NCI-H1436 treated with DMSO at 0.1 percent for 48 hours (cell line): ENCODE data around the gene NR1H4.
A peak's percentile ranks its signal among the peaks of the same experiment; 100 is the strongest.
"Not testable (repeated sequence)": the region's sequence is repeated elsewhere in the genome, so short reads cannot be mapped to it uniquely, and the experiment has no call there.

Experiments
- DNase-seq: peaks from one replicate; lab custom pipeline; 2025; lab: John Stamatoyannopoulos, UW

NR1H4 gene

DNA sequence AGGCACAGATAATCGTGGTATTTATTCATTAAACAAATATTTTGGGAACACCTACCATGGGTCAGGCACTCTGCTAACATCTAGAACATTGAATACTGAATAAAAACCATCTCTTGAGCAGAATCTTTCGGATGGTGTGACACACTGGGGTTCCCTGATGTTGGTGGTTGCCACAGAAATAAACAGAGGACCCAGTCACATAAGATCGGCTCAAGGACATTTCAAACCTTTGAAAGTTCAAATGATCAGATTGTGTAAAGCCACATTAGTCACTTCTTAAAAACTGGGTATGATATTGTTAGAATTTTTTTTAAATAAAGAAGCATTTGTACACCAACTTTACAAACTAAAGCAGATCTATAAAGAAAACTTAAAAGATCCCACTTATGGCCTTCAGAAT is 39.0 kb downstream of the NR1H4 start:
- no peak for DNase-seq

DNA sequence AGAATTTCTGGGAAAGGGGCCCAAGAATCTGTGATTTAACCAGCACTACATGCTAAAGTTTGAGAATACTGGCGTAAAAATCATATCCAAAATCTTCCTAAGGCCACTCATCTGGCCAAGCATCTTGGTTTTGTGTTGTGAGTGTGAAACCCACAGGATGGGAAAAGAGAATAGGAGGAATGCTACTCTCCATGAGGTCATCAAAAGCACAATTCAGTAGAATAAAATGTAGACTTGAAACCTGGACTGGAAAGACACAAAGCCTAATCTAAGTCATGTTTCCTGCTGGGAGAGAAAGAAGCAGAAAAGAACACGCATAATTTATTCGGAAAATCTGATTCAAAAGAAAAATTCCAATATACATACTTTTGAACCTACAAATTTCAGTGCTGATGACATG is 42.3 kb downstream of the NR1H4 start:
- DNase-seq, result no peak

DNA sequence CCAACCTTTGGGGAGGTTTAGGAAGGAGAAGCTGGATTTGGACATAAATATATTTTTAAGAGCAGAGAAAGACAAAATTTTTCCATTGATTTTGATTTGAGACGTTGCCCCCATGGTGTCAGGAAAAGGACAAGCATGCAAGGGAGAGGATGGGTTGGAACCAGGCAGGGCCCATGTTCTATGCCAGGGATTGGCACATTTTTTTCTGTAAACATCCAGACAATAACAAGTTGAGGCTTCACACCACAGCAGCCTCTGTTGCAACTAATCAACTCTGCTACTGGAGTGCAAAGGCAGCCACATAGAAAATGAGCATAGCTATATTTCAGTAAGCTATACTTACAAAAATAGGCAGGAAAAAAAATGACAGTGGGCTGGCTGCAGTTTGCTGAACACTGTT is 44.7 kb downstream of the NR1H4 start:
- DNase-seq, result no peak

DNA sequence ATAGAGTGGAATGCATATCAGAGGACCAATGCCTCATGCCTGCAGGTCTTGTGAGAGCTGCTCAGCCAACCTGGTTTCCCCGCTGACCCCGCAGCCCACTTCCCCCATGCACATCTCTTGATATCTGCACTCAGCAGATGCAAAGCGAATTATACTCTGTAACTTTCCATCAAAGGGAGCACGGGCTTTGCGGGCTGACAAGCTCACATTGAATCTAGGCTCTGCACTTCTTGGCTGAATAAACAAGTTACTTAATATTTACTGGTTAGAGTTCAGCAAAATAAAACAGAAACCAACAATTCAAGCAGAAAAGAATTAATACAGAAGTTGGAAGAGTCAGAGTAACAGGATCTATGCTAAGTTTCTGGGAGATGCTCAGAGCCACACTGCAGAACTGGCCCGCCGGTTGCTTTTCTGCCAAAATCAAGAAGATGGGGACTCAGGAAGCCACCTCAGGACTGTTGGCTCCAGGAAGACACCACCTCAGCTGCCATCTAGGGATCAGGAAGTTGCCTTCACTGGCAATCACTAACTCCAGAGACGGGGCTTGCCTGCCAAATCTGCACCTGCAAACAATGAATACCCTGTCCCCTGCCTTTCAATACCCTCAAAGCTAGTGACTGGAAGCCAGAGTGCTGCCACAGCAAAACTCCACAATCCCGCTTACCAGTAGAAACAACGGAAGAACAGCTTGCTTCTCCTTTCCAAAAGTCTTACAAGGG is 46.5 kb downstream of the NR1H4 start:
- DNase-seq, result no peak

DNA sequence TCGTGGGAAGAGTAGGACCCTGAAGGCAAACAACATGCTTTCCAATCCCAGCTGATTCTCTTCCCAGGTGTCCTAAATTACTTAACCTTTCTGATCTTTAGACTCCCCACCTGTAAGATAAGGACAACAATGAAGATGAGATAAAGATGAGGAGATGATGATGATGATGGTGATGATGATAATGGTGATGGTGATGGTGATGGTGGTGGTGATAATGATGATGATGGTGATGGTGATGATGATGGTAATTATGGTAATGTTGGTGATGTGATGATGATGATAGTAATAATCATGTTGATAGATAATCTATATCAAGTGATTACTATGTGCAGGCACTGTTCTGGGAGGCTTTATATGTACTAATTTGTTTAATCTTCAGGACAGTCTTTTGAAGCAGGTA is 48.3 kb downstream of the NR1H4 start:
- no peak for DNase-seq

DNA sequence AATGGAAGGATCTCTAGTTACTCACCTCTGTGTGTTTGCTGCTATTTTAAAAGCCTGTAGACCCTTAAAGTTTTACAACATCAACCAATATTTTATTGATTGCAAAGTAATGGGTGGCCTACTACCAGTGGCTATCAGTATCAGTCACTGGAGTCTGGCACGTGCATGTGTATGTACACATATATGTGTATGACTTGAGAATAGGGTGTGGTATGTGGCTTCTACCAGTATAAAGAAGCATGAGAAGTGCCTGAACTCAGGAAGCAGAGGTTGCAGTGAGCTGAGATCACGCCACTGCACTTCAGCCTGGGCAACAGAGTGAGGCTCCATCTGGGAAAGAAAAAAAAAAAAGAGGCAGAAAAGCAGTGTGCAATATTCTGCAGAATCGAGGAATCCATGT is 54.4 kb downstream of the NR1H4 start:
- DNase-seq, result no peak

DNA sequence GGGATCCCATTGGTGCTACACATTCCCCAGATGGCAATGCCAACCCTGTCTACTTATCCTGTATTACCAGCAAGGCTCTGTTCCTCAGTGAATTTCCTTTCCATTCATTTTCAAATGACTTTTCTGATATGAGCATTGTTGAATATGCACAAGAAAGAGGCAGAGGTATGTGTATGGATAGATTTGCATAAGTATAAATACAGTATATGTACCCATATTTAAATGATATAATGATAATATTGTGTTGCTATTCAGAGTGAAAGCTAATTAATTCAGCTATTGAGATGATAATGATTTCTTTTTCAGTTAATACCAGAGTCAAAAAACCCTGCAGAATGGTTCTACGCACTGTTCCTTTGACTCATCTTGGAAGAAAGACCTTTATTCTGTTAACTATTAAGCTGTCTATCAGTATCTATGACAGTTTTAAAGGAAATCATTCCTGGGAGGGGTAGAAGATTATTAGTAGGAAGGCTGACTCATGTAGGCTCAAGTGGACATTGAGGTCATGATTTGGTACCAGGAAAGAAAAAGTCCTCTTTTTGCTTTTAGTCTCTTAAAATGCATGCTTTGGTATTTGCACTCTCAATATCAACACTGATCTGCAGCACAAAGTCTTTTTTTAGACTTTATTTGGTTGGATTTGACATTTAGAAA is 54.9 kb downstream of the NR1H4 start:
- DNase-seq, result no peak

DNA sequence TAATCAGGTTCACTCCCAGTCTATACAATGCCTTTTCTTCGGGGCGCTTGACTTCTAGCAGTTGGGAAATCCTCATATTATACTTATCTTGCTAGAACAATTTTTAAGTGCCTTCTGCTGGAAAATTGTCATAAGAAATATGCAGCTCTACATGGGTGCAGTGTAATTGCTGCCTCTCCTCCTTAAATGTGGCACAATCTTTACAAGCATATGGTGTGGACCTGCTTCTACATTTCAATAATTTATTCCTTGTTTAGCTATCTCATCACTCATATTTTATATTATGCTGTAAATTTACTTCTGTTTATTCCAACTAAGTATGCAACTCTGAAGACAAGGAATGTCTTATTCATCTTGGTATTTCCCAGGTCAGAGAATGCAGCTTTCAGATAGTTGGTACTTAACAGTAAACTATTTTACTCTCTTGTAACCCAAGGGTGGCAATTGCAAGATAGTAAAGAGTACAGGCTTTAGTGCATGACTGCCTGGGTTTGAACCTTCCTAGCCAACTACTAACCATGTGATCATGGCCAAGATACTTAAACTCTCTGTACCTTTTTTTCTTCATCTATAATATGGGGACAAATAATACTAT is 56.2 kb downstream of the NR1H4 start:
- DNase-seq, result no peak

DNA sequence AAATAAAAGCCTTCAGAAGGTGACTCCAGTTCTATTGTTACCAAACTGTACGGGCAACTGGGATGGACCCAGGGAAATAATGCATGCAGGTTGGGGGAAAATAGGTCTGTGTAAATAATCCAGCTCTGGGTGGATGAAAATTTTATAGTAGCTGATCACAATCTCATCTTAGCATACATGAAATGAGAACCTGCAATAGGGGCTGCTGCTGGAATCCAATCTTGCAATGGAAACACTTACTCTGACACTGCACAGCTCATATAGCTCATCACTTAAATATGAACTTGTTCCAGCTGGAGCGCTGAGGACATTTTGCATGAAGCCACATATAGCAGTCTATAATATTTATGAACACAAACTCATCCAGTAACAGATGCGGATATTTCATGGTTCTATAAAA is 59.7 kb downstream of the NR1H4 start:
- no peak for DNase-seq

DNA sequence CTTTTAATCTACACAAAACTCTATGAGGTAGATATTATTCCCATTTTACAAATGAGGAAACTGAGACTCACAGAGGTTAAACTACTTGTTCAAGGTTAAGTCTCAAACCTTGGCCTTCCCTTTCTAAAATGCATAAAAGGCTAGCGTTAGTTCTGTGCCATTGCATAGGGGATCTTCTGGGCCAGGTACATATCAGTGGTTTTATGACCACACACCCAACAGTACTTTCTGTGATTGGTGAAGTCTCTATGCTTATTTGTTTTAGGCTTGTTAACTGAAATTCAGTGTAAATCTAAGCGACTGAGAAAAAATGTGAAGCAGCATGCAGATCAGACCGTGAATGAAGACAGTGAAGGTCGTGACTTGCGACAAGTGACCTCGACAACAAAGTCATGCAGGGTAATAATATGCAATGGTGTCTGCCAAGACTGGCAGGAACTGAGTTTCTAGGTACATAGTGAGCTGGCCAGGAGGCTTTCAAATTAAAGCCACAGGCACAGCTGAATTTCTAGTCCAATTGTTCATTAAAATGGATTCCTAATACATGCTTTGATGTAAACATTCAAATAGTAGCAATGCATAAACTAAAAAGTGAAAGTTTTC is 61.1 kb downstream of the NR1H4 start:
- DNase-seq, result no peak

DNA sequence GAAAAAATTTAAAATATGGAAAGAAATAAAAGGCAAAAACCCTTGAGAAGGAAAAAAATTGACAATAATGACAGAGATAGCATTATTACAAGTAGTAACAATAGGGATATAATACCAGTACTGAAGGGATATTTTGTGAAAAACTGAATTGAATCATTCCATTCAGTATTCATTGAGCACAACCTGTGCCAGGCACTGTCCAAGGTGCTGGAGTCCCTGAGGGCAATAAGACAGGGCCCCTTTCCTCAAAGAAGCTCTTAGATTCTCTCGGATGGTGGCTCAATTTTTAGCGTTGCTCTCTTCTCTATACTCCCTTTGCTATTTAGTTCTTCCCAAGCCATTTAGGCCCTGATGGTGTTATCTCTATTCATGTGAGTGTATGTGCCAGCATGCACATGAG is 65.5 kb downstream of the NR1H4 start:
- DNase-seq, result no peak

DNA sequence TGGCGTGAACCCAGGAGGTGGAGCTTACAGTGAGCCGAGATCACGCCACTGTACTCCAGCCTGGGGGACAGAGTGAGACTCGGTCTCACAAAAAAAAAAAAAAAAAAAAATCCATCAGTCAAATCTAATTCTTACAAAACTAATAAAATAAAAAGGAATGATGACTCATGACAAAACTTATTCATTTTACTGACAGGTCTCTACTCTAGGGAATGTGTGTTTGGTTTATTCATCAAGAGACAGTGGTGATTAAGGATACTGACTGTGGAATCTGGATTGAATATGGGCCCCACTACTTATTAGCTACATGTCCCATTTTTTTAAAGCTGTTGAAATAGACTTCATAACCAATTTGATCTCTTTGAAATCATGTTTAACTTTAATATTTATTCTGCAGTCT is 70.5 kb downstream of the NR1H4 start:
- no peak for DNase-seq

DNA sequence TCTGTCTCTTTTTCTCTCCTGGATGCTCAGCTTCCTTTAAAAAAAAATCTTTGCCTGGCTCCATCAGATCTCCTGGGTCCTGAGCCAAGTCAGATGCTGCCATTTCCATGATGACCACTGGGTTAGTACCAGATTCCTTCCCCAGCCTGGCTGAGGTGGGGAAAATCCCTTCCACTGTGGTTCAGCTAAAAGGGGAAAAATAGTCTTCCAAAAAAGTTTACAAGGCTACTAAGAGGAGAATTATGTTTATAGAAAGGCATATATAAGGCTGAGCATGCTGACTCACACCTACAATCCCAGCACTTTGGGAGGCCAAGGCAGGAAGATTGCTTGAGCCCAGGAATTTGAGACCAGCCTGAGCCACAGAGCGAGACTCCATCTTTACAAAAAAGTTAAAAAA is 71.4 kb downstream of the NR1H4 start:
- DNase-seq, result no peak

DNA sequence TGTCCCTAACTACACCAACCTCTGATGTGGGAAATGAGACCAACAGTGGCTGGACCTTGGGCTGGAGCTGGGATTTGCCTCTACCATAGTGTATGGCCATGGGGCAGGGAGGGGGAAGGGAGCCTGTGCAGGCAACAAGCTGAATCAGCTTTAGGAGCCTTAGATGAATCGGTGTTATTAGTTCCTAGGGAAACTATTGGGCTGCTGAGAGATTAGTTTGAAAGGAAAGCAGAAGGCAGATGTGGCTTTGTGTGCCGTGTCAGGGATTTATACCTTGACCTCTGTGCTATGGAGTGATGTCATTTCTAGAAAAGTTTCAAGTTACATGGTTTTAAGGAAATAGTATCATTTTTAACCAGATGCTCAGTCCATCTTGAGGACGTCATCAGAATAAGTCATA is 80.3 kb downstream of the NR1H4 start:
- no peak for DNase-seq

DNA sequence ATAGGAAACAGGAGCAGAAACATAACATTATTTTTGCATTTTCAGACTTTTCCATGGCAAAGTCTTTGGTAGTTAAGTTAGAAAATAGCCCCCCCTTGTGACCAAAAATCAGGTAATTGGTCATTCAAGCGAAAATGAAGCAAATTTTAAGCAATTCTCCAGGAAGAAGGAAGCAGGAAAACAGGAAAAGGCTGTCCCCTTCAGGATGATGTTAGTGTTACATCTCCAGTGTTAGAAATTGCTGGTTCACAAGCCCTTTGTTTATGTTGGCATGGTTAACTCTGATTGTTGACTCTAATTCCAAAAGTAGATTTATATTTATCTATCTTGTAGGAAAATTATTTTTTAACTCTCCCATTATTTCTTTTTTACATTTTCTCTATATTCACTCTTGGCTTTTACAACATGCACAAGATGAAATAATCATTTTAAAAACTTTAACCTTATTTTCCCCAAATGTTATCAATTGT is 81.0 kb downstream of the NR1H4 start:
- DNase-seq, result peak; percentile 43

DNA sequence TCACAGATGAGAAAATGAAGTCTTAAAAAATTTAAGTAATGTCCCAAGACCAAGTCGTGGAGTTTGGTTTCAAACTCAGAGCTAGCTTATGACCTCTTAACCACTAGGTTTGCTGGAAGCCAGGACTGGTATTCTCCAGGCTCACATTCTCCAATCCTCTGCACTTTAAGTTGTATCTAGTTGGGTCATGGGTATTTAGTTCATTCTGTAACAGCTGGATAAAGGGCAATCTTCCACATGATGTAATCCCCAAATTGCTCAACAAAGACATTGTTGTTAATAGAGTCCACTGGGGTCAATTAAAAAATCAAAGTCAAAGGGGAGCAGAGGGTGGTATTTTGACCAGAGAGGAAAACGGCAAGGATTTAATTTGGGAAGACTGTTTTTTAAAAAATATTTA is 82.1 kb downstream of the NR1H4 start:
- no peak for DNase-seq

DNA sequence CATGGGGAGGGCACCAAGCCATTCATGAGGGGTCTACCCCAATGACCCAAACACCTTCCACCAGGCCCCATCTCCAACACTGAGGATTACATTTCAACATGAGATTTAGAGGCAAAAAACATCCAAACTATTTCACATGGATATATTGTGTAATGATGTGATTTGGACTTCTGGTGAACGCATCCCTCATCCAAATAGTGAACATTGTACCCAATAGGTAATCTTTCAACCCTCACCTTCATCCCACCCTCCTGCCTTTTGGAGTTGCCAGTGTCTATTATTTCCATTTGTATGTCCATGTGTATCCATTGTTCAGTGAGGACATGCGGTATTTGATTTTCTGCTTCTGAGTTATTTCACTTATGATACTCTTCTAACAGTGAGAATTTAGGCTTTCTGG is 83.7 kb downstream of the NR1H4 start:
- no peak for DNase-seq

DNA sequence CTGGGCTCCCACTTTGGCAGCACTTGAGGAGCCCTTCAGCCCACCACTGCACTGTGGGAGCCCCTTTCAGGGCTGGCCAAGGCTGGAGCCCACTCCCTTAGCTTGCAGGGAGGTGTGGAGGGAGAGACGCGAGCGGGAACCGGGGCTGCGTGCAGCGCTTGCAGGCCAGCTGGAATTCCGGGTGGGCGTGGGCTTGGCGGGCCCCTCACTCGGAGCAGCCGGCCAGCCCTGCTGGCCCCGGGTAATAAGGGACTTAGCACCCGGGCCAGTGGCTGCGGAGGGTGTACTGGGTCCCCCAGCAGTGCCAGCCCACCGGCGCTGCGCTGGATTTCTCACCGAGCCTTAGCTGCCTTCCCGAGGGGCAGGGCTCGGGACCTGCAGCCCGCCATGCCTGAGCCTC is 85.6 kb downstream of the NR1H4 start:
- not testable (repeated sequence) for DNase-seq

DNA sequence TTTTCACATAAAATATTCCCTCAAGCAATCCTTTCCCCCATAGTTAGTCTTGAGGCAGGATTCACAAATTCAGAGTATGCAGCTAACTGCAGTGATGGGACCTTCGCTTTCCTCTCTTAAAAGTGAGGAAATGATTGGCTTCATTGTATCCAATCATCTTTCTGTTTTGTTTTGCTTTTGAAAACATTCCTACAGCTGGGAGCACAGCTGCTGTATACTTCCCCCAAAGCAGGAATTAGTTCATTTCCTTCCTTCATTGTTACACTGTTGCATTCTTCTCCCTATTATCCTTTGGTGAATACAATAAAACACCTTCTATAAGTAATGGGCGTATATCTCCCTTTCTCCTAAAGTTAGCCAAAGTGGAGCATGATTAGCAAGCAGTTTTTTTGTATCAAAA is 90.4 kb downstream of the NR1H4 start:
- DNase-seq, result no peak

DNA sequence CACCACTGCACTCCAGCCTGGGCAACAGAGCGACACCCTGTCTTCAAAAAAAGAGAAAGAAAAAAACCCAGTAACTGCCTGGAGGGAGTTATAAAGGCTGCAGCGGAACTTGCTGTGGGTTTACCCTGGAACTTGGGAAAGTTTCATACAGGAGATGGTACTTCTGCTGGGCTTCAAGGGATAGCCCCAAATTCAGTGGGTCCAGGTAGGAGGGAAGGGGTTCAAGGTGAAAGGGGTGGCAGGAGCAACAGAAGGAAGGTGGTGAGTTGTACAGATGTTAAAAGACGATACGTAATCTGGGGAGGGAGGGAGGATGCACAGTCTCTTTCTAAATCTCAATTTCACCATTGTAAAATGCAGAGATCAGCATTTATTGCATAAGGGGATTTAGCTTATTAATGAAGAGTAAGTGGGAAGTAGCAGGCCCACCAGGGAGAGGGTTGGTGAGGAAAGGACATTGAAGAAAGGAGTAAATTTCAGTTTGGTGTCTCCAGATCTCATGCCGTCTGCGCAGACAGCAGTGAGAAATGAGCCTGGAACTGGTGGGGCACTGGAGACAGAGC is 91.3 kb downstream of the NR1H4 start:
- no peak for DNase-seq

DNA sequence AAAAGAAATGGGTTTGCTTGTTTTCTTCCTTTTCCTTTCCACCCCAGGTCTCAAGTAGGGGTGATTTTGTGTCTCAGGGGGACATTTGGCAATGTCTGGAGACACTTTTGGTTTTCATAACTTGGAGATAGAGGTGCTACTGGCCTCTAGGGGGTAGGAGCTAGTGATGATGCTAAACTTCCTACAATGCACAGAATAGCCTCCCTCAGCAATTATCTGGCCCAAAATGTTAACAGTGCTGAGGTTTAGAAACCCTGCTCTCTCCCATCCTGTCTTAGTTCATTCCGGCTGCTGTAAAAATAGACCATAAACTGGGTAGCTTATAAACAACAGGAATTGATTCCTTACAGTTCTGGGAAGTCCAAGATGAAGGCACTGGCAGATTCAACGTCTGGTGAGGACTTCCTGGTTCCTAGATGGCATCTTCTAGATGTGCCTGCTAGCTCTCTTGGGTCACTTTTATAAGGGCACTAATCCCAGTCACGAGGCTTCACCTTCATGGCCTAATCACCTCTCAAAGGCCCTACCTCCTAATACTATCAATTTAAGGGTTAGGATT is 92.4 kb downstream of the NR1H4 start:
- DNase-seq, result no peak

DNA sequence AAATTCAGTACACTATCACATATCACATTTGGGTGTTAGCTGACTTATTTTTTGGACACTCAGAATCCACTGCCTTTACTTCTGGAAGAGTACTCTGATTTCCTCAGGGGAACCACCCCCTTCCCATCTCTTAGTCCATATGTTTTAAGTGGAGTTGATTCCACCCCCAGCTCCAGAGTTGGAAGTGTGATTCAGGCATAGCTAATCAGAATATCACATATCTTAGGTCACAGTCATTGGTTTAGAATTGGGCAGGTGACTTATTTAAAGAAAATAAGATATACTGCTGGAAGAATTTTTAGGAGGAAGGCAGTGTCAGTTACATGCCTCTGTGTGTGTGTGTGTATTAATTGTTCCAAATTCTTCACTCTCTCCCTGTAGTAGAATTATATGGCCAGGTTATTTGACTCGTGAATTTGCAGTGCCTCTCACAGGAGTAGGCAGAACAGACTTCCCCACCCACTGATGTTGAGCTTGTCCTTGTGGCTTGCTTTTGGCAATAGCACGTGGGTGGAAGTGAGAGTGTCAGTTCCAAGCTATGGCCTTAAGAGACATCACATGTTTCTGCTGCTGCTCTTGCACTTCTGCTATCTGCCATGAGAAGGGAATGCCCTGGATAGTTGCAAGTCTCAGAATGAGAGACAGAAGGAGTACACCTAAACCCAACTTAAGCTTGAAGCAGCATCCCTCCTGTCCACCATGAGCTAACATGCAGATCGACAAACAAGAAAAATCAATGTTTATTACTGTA is 93.4 kb downstream of the NR1H4 start:
- no peak for DNase-seq
